H1 (cell line): ENCODE measurements around the gene BEAN1. TPM values are rescaled to one million over a fixed set of nuclear protein-coding genes. Genes with fewer than 3 reads are reported as not detected.

Experiments
- CTCF ChIA-PET: fragments of 300-600 bp; sonication (Branson Sonifier 250); formaldehyde crosslinking; loops from one replicate; lab custom pipeline; 2021; ENCODE audit not compliant: partially characterized antibody; lab: Charles Lee
- POLR2A ChIA-PET: fragments of 300-600 bp; sonication (Branson Sonifier 250); formaldehyde crosslinking; loops from one replicate; lab custom pipeline; 2021; ENCODE audit warnings: inconsistent platforms; ENCODE audit not compliant: partially characterized antibody; lab: Charles Lee
- DNase-seq, 2 experiments: peaks; one replicate each; pipeline versions ENCODE4 v3.0.0 to v3.0.0-alpha.2; 2010 to 2022; ENCODE audit warnings: low spot score in 2 of 2, low read depth in 1 of 2, mixed read lengths in 1 of 2
- FAIRE-seq: peaks from 2 replicates; lab custom pipeline; 2011; peaks lifted over from hg19 to GRCh38; lab: Jason Lieb, UNC
- H2AFZ ChIP-seq: 2 replicates; pipeline ENCODE4 v1.8.1; 2012; ENCODE audit warnings: low read length, inconsistent platforms
- H2AK5ac ChIP-seq: 2 replicates; pipeline ENCODE4 v1.6.1; 2013; ENCODE audit warnings: low read depth, low read length
- H2BK120ac ChIP-seq: replicated peaks from 2 replicates; pipeline ENCODE3; 2013; ENCODE audit warnings: low read depth, low read length, inconsistent platforms
- H2BK12ac ChIP-seq: 2 replicates; pipeline ENCODE4 v1.6.1; 2013; ENCODE audit warnings: low read depth, low read length
- H2BK15ac ChIP-seq: 2 replicates; pipeline ENCODE4 v1.6.1; 2013; ENCODE audit warnings: low read length
- H2BK20ac ChIP-seq: 2 replicates; pipeline ENCODE4 v1.6.1; 2013; ENCODE audit warnings: low read length
- H2BK5ac ChIP-seq: 2 replicates; pipeline ENCODE4 v1.6.1; 2013; ENCODE audit warnings: low read depth, low read length
- H3K14ac ChIP-seq: 2 replicates; pipeline ENCODE4 v1.6.1; 2013; ENCODE audit warnings: inconsistent platforms; ENCODE audit not compliant: insufficient read length
- H3K18ac ChIP-seq: 2 replicates; pipeline ENCODE4 v1.6.1; 2013; ENCODE audit warnings: low read length; ENCODE audit errors: extremely low read depth
- H3K23ac ChIP-seq: 2 replicates; pipeline ENCODE4 v1.6.1; 2013; ENCODE audit warnings: inconsistent platforms; ENCODE audit not compliant: insufficient read length
- H3K23me2 ChIP-seq: 2 replicates; pipeline ENCODE4 v1.6.1; 2013; ENCODE audit warnings: low read depth, low read length
- H3K27ac ChIP-seq: 2 replicates; pipeline ENCODE4 v1.6.1; 2011; ENCODE audit warnings: low read depth, low read length, inconsistent platforms
- H3K27me3 ChIP-seq, 4 experiments: replicated peaks in 1 of 4; 1 replicate in 1 of 4; 2 replicates in 3 of 4; pipeline versions ENCODE4 v1.6.1 to v1.8.1; 2011 to 2013; ENCODE audit warnings: low read length in 3 of 4, mild to moderate bottlenecking in 3 of 4, inconsistent platforms in 2 of 4, mixed read lengths in 2 of 4, moderate library complexity in 1 of 4; ENCODE audit not compliant: control insufficient read depth in 3 of 4, insufficient read depth in 3 of 4; ENCODE audit errors: extremely low read depth in 1 of 4
- H3K36me3 ChIP-seq, 4 experiments: 2 replicates each; pipeline versions ENCODE4 v1.6.1 to v1.8.1; 2011 to 2013; ENCODE audit warnings: mild to moderate bottlenecking in 4 of 4, low read length in 3 of 4, moderate library complexity in 2 of 4, control low read depth in 1 of 4, inconsistent platforms in 1 of 4; ENCODE audit not compliant: insufficient read depth in 4 of 4, control insufficient read depth in 2 of 4
- H3K4ac ChIP-seq: replicated peaks from 2 replicates; pipeline ENCODE3; 2013; ENCODE audit warnings: low read length, low read depth, mixed read lengths, inconsistent platforms; ENCODE audit not compliant: insufficient read length
- H3K4me1 ChIP-seq, 4 experiments: replicated peaks in 1 of 4; 1 replicate in 1 of 4; 2 replicates in 3 of 4; pipeline versions ENCODE4 v1.6.1 to v1.8.1; 2011 to 2013; ENCODE audit warnings: low read length in 3 of 4, inconsistent platforms in 2 of 4, mixed read lengths in 1 of 4; ENCODE audit not compliant: insufficient read depth in 4 of 4, control insufficient read depth in 3 of 4
- H3K4me2 ChIP-seq, 2 experiments: 2 replicates each; pipeline versions ENCODE4 v1.6.1 to v1.8.1; 2011 to 2013; ENCODE audit warnings: low read depth in 2 of 2, low read length in 2 of 2, control low read depth in 1 of 2, inconsistent platforms in 1 of 2, mild to moderate bottlenecking in 1 of 2; ENCODE audit not compliant: insufficient read depth in 1 of 2
- H3K4me3 ChIP-seq, 4 experiments: fragments of 200-600, 300-600 bp in 1 of 4; sonication (generic), shearing (Covaris generic), sonication (Bioruptor Twin) in 1 of 4; 2 replicates each; pipeline versions ENCODE4 v1.5.1 to v1.8.1; 2011 to 2016; ENCODE audit warnings: low read length in 4 of 4, low read depth in 3 of 4, control low read depth in 2 of 4, inconsistent platforms in 2 of 4, mild to moderate bottlenecking in 2 of 4, mixed read lengths in 1 of 4, moderate library complexity in 1 of 4; ENCODE audit not compliant: insufficient read depth in 2 of 4; ENCODE audit errors: extremely low read depth in 1 of 4
- H3K56ac ChIP-seq: replicated peaks from 2 replicates; pipeline ENCODE3; 2013; ENCODE audit warnings: low read depth, mild to moderate bottlenecking, mixed read lengths, low read length, inconsistent platforms; ENCODE audit not compliant: insufficient read length
- H3K79me1 ChIP-seq: 2 replicates; pipeline ENCODE4 v1.6.1; 2013; ENCODE audit warnings: low read depth, low read length, control low read depth
- H3K79me2 ChIP-seq, 2 experiments: 2 replicates each; pipeline versions ENCODE4 v1.6.1 to v1.8.1; 2012 to 2013; ENCODE audit warnings: low read length in 2 of 2, mild to moderate bottlenecking in 2 of 2, inconsistent platforms in 1 of 2; ENCODE audit not compliant: insufficient read depth in 2 of 2, control insufficient read depth in 1 of 2
- H3K9ac ChIP-seq, 4 experiments: replicated peaks in 1 of 4; 1 replicate in 1 of 4; 2 replicates in 3 of 4; pipeline versions ENCODE4 v1.6.1 to v1.8.1; 2011 to 2013; ENCODE audit warnings: low read depth in 3 of 4, low read length in 3 of 4, control low read depth in 2 of 4, mild to moderate bottlenecking in 2 of 4, moderate library complexity in 2 of 4, inconsistent platforms in 1 of 4; ENCODE audit errors: extremely low read depth in 1 of 4
- H3K9me3 ChIP-seq, 2 experiments: 2 replicates each; pipeline versions ENCODE4 v1.6.1 to v1.8.1; 2012 to 2013; ENCODE audit warnings: mild to moderate bottlenecking in 2 of 2, moderate library complexity in 2 of 2, control low read depth in 1 of 2, inconsistent platforms in 1 of 2, low read depth in 1 of 2, low read length in 1 of 2, mixed read lengths in 1 of 2; ENCODE audit not compliant: insufficient read depth in 2 of 2
- H4K20me1 ChIP-seq, 2 experiments: replicated peaks in 1 of 2; 2 replicates each; pipeline versions ENCODE3 to v1.8.1; 2011 to 2013; ENCODE audit warnings: inconsistent platforms in 2 of 2, low read length in 2 of 2, mild to moderate bottlenecking in 1 of 2; ENCODE audit not compliant: insufficient read depth in 2 of 2, control insufficient read depth in 1 of 2
- H4K5ac ChIP-seq: 2 replicates; pipeline ENCODE4 v1.6.1; 2013; ENCODE audit warnings: low read length, low read depth, mixed read lengths, inconsistent platforms; ENCODE audit not compliant: insufficient read length
- H4K8ac ChIP-seq: 2 replicates; pipeline ENCODE4 v1.8.0; 2013; ENCODE audit warnings: mild to moderate bottlenecking, moderate library complexity, low read length, inconsistent platforms; ENCODE audit not compliant: insufficient read depth; ENCODE audit errors: extremely low read depth
- H4K91ac ChIP-seq: replicated peaks from 2 replicates; pipeline ENCODE3; 2013; ENCODE audit warnings: low read length, mixed read lengths, inconsistent platforms; ENCODE audit not compliant: insufficient read length
- EGR1 ChIP-seq: IDR thresholded peaks from 2 replicates; pipeline ENCODE4 v1.6.1; 2011; ENCODE audit warnings: low read depth, low read length, borderline replicate concordance
- HDAC6 ChIP-seq: IDR thresholded peaks from one replicate; pipeline ENCODE4 v1.7.1; 2012; ENCODE audit warnings: low read depth, mild to moderate bottlenecking, inconsistent platforms, low read length, moderate library complexity
- JUND ChIP-seq: IDR thresholded peaks from 2 replicates; pipeline ENCODE4 v1.6.1; 2011; ENCODE audit warnings: mild to moderate bottlenecking, improper control_type of control experiment, low read length
- KDM1A ChIP-seq: fragments of 200-600, 300-600 bp; sonication (generic); IDR thresholded peaks from 2 replicates; pipeline ENCODE4 v1.7.1; 2016; ENCODE audit warnings: mild to moderate bottlenecking, low read length, borderline replicate concordance
- NANOG ChIP-seq: IDR thresholded peaks from 2 replicates; pipeline ENCODE4 v1.6.1; 2011; ENCODE audit warnings: low read length, low read depth, mild to moderate bottlenecking, inconsistent platforms; ENCODE audit not compliant: insufficient read depth, poor library complexity, severe bottlenecking
- NRF1 ChIP-seq: IDR thresholded peaks from 2 replicates; pipeline ENCODE4 v1.6.1; 2011; ENCODE audit warnings: mild to moderate bottlenecking, low read depth, low read length, improper control_type of control experiment
- PHF8 ChIP-seq: fragments of 200-600 bp; sonication (generic); conservative IDR thresholded peaks from 2 replicates; pipeline ENCODE4 v1.7.1; 2012; ENCODE audit warnings: low read depth, mild to moderate bottlenecking, inconsistent platforms, low read length, moderate library complexity
- RFX5 ChIP-seq: IDR thresholded peaks from 2 replicates; pipeline ENCODE4 v1.6.1; 2011; ENCODE audit warnings: low read depth, low read length, improper control_type of control experiment, borderline replicate concordance
- SIRT6 ChIP-seq: IDR thresholded peaks from one replicate; pipeline ENCODE4 v1.7.1; 2012; ENCODE audit warnings: low read length, inconsistent platforms
- WGBS, 2 experiments: shearing (Covaris generic) in 1 of 2; methylation state at CpG; one replicate each; pipeline versions ENCODE4 v1.1.6 to v1.1.7; 2013 to 2015; ENCODE audit warnings: low lambda C conversion rate in 2 of 2, mixed read lengths in 2 of 2, inconsistent platforms in 1 of 2, low coverage in 1 of 2, missing lambda C conversion rate in 1 of 2; ENCODE audit not compliant: insufficient replicate concordance in 2 of 2, insufficient coverage in 1 of 2, insufficient read length in 1 of 2; ENCODE audit errors: extremely low coverage in 1 of 2, missing lambda C conversion rate in 1 of 2; 5-methylcytosine and 5-hydroxymethylcytosine counted together
- polyA plus RNA-seq, 7 experiments: library from polyadenylated mRNA; depleted of rRNA in 3 of 7; stranded (reverse) in 5 of 7; unstranded in 2 of 7; fragments of >200 nt in 5 of 7; fragments of 200-250 nt in 2 of 7; gene quantifications; 1 replicate in 5 of 7; 2 replicates in 1 of 7; 4 replicates in 1 of 7; pipeline versions ENCODE4 v1.2.1 to v1.2.3, GENCODE V29; 2011 to 2013; ENCODE audit warnings: missing spikeins in 2 of 7, mixed read lengths in 2 of 7
- total RNA-seq: library from RNA; stranded (reverse); fragmentation: NEBNext Ultra II Directional; extraction: Animal tissue kit (Norgen Biotek cat#: 25700); gene quantifications from 2 replicates; pipeline ENCODE4 v1.2.1, GENCODE V29; 2021
- TF ChIP-seq, protein P1 (sequence below), 3 experiments: IDR thresholded peaks; 1 replicate in 2 of 3; 2 replicates in 1 of 3; pipeline versions ENCODE4 v1.5.1 to v1.6.1; 2011; ENCODE audit warnings: low read length in 3 of 3, mild to moderate bottlenecking in 3 of 3, inconsistent platforms in 2 of 3, low read depth in 1 of 3, moderate library complexity in 1 of 3; ENCODE audit not compliant: insufficient read depth in 1 of 3; ENCODE audit errors: control extremely low read depth in 1 of 3

The BEAN1 gene
- total and polyA plus RNA-seq, 2 of the 8 experiments (the other 6 are each of a cell fraction or from before 2014, with no cell fraction given), result 0.08 TPM; not detected in 1

DNA sequence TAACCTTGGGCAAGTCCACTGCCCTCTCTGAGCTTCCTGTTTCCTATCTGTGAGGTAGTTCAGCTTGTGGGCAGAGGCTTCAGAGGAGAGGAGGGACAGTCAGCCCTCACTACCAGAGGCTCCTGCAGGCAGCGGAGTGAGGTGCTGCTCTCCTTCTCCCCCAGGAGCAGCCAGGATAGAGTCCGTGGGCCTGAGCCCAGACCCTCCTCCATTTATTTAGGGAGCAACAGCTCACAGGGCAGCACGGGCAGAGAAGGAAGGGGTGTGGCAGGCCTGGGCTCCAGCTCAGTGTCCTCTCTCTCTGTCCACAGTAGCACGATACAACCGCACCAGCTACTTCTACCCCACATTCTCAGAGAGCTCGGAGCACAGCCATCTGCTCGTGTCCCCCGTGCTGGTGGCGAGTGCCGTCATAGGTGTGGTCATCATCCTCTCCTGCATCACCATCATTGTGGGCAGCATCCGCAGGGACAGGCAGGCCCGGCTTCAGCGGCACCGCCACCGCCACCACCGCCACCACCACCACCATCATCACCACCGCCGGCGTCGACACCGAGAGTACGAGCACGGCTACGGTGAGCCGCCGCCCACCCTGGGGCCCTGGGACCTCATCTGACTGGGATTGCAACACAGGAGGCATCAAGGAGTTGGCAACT lies 42.3 kb downstream of the BEAN1 start:
- no peak for FAIRE-seq
- WGBS, 2 experiments, result 86% methylated on average over 18 of the region's 26 CpGs; no CpG with 5 or more reads in 1 of the 2 experiments
- TF ChIP-seq RFX5 (no peak), NRF1 (no peak), JUND (no peak), HDAC6 (no peak), SIRT6 (no peak), NANOG (no peak), PHF8 (no peak), KDM1A (no peak), EGR1 (no peak)
- TF ChIP-seq, protein P1, sequence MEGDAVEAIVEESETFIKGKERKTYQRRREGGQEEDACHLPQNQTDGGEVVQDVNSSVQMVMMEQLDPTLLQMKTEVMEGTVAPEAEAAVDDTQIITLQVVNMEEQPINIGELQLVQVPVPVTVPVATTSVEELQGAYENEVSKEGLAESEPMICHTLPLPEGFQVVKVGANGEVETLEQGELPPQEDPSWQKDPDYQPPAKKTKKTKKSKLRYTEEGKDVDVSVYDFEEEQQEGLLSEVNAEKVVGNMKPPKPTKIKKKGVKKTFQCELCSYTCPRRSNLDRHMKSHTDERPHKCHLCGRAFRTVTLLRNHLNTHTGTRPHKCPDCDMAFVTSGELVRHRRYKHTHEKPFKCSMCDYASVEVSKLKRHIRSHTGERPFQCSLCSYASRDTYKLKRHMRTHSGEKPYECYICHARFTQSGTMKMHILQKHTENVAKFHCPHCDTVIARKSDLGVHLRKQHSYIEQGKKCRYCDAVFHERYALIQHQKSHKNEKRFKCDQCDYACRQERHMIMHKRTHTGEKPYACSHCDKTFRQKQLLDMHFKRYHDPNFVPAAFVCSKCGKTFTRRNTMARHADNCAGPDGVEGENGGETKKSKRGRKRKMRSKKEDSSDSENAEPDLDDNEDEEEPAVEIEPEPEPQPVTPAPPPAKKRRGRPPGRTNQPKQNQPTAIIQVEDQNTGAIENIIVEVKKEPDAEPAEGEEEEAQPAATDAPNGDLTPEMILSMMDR (IDR thresholded peaks at IDR 0.05; ENCODE audit: control extremely low read depth in 1 of 3, insufficient read depth in 1 of 3, low read depth in 1 of 3, low read length in 3 of 3), result no peak

More for the DNA sequence above, 42.3 kb downstream of the BEAN1 start:
- no peak for DNase-seq
- H3K14ac ChIP-seq, result no peak overlapping the region
- H3K23me2 ChIP-seq, result peaks cover 3% of the 10 kb centered on the region; the same call in 1 of the 2 replicates
- no peak overlapping the region for H4K5ac ChIP-seq
- H3K27me3 ChIP-seq, result no peaks in the 10 kb centered on the region; a peak in 2 of 7 replicates
- H3K79me2 ChIP-seq, result no peaks in the 10 kb centered on the region
- no peaks in the 10 kb centered on the region; a peak in 1 of 7 replicates for H3K4me1 ChIP-seq
- H4K91ac ChIP-seq, result no peak overlapping the region
- ChIA-PET POLR2A (interaction anchor here (1.0 to 1.3 kb wide), 2 partner anchors 10 to 14 kb away, joined by 3 to 4 read pairs; no protein-coding TSS in a partner anchor), CTCF (interaction anchor here (0.7 to 2.4 kb wide), 9 partner anchors 7 to 127 kb away, joined by 3 to 21 read pairs (median 3); no protein-coding TSS in a partner anchor)
- H4K20me1 ChIP-seq, result no peaks in the 10 kb centered on the region
- H3K4me3 ChIP-seq, result no peak overlapping the region
- H2BK5ac ChIP-seq, result no peak overlapping the region
- H2BK12ac ChIP-seq, result no peak overlapping the region
- H3K18ac ChIP-seq, result no peak overlapping the region
- no peak overlapping the region for H3K4ac ChIP-seq
- no peaks in the 10 kb centered on the region for H3K79me1 ChIP-seq
- no peak overlapping the region for H3K27ac ChIP-seq
- H3K56ac ChIP-seq, result no peak overlapping the region
- no peak overlapping the region for H3K9ac ChIP-seq
- H3K4me2 ChIP-seq, result no peak overlapping the region
- H2BK20ac ChIP-seq, result no peak overlapping the region
- H3K36me3 ChIP-seq, result no peaks in the 10 kb centered on the region
- no peaks in the 10 kb centered on the region for H3K9me3 ChIP-seq
- no peak overlapping the region for H2AK5ac ChIP-seq
- H4K8ac ChIP-seq, result no peak overlapping the region
- no peak overlapping the region for H3K23ac ChIP-seq
- H2BK120ac ChIP-seq, result no peak overlapping the region
- H2BK15ac ChIP-seq, result no peak overlapping the region
- H2AFZ ChIP-seq, result no peak overlapping the region
